ENCODE measurements around the gene EEIG2.

The EEIG2 gene

DNA sequence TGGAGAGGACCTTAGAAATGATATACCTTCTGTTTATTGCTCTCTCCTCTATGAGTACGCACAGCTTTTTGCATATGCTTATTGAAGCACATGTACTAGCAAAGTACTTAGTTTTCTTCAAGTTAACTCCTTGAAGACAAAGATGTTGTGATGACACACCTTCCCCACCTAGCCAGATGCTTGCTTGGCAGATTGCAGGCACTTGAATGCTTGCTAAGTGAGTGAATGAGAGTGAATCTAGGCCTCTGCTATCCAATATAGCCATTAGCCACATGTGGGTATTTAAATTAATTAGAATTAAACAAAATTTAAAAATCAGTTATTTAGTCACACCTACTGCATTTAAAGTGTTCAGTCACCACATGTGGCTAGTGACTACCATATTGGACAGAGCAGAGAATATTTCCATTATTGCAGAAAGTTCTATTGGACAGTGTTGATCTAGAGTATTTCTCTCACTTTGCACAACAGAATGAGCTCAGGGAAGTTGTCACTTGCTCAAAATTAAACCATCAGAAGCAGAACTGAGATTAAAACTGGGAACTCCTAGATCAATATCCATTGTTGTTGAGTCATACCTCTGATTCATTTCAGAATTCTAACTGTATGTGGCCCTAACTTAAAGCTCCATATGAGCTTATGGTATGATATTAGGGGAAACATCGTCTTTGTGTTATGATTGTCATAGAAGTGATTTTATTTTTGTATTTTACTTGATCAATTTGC, 8.6 kb upstream of the EEIG2 start:
- TF ChIP-seq, protein P1, sequence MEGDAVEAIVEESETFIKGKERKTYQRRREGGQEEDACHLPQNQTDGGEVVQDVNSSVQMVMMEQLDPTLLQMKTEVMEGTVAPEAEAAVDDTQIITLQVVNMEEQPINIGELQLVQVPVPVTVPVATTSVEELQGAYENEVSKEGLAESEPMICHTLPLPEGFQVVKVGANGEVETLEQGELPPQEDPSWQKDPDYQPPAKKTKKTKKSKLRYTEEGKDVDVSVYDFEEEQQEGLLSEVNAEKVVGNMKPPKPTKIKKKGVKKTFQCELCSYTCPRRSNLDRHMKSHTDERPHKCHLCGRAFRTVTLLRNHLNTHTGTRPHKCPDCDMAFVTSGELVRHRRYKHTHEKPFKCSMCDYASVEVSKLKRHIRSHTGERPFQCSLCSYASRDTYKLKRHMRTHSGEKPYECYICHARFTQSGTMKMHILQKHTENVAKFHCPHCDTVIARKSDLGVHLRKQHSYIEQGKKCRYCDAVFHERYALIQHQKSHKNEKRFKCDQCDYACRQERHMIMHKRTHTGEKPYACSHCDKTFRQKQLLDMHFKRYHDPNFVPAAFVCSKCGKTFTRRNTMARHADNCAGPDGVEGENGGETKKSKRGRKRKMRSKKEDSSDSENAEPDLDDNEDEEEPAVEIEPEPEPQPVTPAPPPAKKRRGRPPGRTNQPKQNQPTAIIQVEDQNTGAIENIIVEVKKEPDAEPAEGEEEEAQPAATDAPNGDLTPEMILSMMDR (conservative IDR thresholded peaks at IDR 0.05; ENCODE audit: control insufficient read depth, insufficient read depth, low read depth, low read length), result no peak
- no peak overlapping the region for H3K4me3 ChIP-seq (ENCODE audit: control insufficient read depth, low read depth, low read length)
- DNase-seq (ENCODE audit: low read depth), result no peak

DNA sequence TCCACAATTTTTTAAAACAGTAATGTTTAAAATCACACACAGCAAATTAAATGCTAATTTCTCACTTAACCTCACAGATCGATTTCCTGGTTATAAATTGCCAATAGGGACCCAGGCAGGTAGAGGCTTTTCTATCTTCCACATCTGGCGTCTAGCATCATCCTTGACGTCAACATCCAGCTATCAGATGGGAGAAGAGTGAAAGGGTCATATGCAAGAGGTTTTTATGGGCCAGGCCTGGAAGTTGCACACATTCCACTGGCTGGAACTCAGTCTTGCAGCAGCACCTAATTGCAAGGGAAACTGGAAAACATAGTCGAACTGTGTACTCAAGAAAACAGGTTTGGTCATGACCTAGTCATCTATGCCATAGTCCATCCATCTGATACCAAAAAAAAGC, 6.0 kb upstream of the EEIG2 start:
- no peak overlapping the region for H3K4me3 ChIP-seq (ENCODE audit: control insufficient read depth, low read depth, low read length)
- TF ChIP-seq, protein P1 (conservative IDR thresholded peaks at IDR 0.05; ENCODE audit: control insufficient read depth, insufficient read depth, low read depth, low read length), result no peak

DNA sequence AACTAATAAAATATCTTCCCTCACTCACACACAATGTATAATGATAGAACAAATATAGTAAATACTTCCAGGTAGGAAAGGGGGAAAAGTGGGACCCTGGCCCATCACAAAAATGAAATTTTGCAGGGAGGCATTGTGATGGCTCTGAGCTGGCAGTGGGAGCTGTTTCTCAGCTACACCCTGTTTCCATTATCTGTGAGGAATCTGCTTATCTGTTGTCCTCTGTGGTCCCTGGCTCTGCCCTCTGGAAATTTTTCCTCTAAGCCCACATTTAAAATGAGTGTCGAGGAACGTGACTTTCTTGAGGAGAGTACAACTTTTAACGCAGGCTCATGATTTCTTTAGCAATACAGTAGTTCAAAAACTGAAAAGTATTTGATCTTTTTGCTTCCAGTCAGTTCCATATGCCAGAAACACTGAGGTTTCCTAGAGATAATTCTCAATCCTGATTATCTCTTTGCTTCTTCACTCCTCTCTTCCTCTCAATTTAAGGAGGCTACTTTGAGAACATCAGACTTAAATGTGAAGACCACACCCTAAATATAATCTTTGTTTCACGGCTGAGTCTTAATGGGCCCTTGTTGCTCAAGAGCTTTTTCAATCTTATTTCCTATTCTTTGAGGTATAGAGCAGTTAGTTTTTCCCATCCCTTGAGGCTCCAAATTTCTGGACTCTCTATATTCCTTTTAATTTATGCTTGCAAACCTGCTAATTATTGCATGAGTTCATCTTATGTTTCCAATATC, 5.0 kb upstream of the EEIG2 start:
- TF ChIP-seq, protein P1 (conservative IDR thresholded peaks at IDR 0.05; ENCODE audit: control insufficient read depth, insufficient read depth, low read depth, low read length), result no peak
- H3K4me3 ChIP-seq (ENCODE audit: control insufficient read depth, low read depth, low read length), result no peak overlapping the region
- no peak for DNase-seq (ENCODE audit: low read depth)

More for the DNA sequence above, 6.0 kb upstream of the EEIG2 start:
- no peak for DNase-seq (ENCODE audit: low read depth)

DNA sequence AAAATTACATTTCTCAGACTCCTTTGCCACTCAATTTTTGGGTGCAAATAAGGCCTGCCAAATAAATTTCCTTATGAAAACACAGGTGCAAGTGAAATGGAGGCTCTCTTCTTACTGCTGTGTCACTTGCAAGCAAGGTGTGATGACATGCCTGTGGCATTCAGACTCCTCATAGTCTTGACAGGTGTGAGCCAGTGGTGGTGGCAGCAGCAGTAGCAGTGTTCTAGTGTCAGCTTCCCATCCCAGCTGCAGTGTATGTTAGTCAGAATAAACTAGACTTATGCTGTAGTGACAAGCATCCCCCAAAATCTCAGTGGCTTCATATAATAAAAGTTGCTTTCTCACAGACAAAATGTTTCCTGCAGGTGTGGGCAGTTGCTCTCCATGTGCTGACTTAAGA, 3.8 kb upstream of the EEIG2 start:
- TF ChIP-seq, protein P1 (conservative IDR thresholded peaks at IDR 0.05; ENCODE audit: control insufficient read depth, insufficient read depth, low read depth, low read length), result no peak
- no peak overlapping the region for H3K4me3 ChIP-seq (ENCODE audit: control insufficient read depth, low read depth, low read length)
- DNase-seq (ENCODE audit: low read depth), result no peak

DNA sequence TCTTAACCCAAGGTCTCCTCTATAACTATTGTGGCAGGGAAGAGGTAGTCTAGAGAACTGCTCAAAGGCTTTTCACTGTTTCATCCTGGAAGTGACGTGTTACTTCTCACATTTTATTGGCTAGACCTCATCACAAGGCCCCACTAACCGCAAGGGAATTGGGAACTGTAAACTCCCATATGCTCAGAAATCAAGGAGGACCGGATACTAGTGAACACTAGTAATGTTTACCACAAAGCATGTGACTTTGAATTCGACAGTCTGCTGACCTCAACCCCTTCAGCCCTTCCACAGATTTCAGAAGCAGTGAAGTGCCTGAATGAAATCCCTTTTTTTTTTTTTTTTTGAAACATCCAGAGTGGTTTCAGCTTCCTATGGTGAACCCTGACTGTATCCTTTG, 3.4 kb upstream of the EEIG2 start:
- TF ChIP-seq, protein P1 (conservative IDR thresholded peaks at IDR 0.05; ENCODE audit: control insufficient read depth, insufficient read depth, low read depth, low read length), result no peak
- no peak overlapping the region for H3K4me3 ChIP-seq (ENCODE audit: control insufficient read depth, low read depth, low read length)
- DNase-seq (ENCODE audit: low read depth), result no peak

DNA sequence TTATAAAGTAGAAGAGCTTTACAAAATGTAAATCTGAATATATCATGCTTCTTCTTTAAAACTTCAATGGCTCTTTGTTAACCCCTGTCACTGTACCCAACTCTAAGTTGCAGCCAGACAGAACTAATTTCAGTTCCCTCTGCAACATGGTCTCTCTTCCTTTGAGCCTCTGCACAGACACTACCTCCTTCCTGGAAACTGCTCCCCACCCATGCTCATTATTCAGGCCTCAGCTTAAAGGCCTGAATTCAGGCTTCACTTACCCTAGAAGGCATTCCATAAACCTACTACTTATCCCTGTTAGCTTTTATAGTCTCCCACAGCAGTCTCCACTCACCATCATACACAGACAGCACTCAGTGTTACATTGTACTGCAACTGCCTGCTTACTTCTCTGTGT, 2.6 kb upstream of the EEIG2 start:
- DNase-seq (ENCODE audit: low read depth), result no peak

More for the DNA sequence above, 2.6 kb upstream of the EEIG2 start:
- TF ChIP-seq, protein P1 (conservative IDR thresholded peaks at IDR 0.05; ENCODE audit: control insufficient read depth, insufficient read depth, low read depth, low read length), result no peak
- H3K4me3 ChIP-seq (ENCODE audit: control insufficient read depth, low read depth, low read length), result no peak overlapping the region
